Metanephros (tissue), 1 donor: ENCODE data around the gene ABI3. TPM values are rescaled to one million over a fixed set of nuclear protein-coding genes. Genes with fewer than 3 reads are reported as not detected.

Source experiments
- total RNA-seq: library from RNA; depleted of rRNA; stranded (reverse); fragments of >200 nt; gene quantifications from one replicate; pipeline ENCODE4 v1.2.3, GENCODE V29; 2014

The ABI3 gene
- 5.5 TPM for total RNA-seq

GRCh38 chr17:49210158-49211029, at the start of gene ABI3, which contains the start of gene GNGT2:
TSS of gene ABI3 (plus strand) at chr17:49210707. CDS start at chr17:49210725, 18 bp downstream.
TSS of gene GNGT2 (minus strand) at chr17:49210574. CDS start at chr17:49207422, 3,152 bp downstream.

GRCh38 chr17:49230636-49231562, 20.4 kb downstream of the ABI3 start, which contains the start of gene PHOSPHO1:
TSS of gene PHOSPHO1 (minus strand) at chr17:49230787. CDS start at chr17:49226691, 4,096 bp downstream.

Other genes starting within 250 kb of the ABI3 start
- gene GIP, start 242.1 kb upstream of the ABI3 start, total RNA-seq = not detected
- gene IGF2BP1, start 213.3 kb upstream of the ABI3 start, total RNA-seq = 4.3 TPM
- gene B4GALNT2, start 77.9 kb upstream of the ABI3 start, total RNA-seq = 1.5 TPM
- gene GNGT2, start 133 bp upstream of the ABI3 start, total RNA-seq = 0.41 TPM
- 23.2 TPM for gene PHOSPHO1, start 20.1 kb downstream of the ABI3 start, total RNA-seq
- 35.6 TPM for gene ZNF652, start 151.5 kb downstream of the ABI3 start, total RNA-seq
- 141 TPM for gene PHB1, start 204.2 kb downstream of the ABI3 start, total RNA-seq